GM19452 (cell line): Measurements from ENCODE around the gene ITGB2.

Experiments
- ATAC-seq: cut with Tn5 transposase; IDR thresholded peaks from one replicate; pipeline ENCODE4 v1.9.1; 2021; ENCODE audit not compliant: unreplicated experiment

The ITGB2 gene

GRCh38 chr21:44850905-44851657 is 69.6 kb downstream of the ITGB2 start:
- no peak for ATAC-seq

GRCh38 chr21:44850208-44850800 is 70.4 kb downstream of the ITGB2 start:
- no peak for ATAC-seq

DNA sequence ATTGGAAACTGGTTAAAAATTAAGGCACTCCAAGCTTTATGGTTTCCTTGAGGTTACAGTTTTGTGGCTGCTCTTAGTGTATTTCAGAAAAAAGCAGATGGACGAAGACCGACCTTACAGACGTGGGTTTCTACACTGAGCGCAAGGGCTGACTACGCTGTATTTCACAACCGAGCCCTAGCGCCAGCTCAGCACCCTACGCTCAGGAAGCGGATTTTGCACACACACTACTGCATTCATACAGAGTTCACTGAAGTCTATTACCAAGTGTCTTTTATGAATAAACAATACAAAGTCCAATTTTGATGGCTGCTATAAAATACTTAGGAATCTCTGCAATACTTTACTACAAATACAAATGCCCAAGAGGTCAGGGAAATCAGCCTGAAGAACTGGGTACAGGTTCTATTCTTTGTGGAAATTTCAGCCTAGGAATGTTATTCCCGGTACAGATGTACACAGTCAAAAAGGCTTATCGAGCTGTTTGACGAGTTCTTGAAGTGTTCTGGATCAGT is 71.0 kb downstream of the ITGB2 start:
- no peak for ATAC-seq

DNA sequence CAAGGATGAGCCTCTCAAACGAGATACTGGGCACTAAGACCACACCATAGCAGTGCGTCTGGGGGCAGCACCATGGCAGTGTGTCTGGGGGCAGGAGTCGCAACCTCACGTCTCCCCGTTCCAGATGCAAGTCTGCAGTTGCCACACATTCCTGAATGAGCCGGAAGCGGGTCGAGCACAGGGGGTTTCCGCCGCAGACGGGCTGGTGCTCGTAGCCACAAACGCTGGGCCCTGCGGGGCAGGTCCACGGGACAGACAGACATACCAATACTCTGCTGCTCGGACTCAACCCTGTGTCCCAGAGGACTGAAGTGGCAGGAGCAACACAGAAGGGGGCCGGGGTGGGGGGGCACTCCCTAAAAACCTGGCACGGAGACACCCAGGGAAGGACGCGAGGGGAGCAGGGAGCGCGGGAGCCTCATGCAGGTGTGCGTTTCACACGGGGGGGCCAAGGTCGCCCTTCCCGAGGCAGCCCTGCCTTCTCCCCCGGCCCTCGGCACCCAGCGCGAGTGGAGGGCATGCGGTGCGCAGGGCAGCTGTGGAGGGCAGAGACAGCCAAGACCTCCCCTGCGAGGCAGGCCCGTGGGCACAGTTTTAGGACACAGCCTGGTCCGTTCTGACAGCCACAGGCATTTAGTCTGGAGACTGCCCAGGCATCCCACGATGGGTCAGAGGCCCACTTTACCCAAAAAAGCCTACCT is 71.7 kb downstream of the ITGB2 start:
- no peak for ATAC-seq

GRCh38 chr21:44847261-44848056 is 73.2 kb downstream of the ITGB2 start:
- no peak for ATAC-seq

DNA sequence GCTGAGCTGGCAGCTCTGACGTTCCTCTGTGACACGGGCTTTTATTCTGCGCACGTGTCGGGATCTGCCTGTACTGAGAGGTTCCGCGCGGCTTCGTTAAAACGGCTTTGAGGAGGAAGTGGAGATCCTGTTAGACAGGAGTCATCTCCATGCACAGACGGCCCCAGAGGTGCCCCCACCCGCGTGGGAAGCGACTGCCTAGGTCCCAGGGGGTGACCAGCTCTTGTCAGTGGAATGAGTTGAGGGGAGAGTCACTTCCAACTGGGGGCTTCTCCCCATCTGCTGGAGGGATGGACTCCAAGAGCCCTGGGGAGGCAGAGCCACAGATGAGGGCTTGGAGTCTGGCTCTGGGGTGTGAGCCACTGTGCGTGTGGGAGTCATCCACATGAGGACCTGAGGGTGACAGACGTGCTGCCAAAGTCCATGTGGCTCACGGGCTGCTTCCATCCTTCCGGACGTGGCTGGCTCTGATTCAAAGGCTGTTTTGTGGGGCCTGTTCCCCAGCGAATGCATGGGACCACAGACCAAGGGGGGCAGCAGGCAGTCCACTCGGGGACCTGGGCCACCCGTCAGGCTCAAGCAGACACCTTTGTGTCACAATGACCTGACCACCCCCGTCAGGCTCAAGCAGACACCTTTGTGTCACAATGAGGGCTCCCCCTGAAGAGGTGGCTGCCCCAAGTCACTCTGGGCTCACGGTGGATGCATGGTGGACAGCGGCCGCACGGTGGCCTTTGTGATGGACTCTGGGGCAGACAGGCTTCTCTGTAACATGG is 74.0 kb downstream of the ITGB2 start:
- no peak for ATAC-seq

DNA sequence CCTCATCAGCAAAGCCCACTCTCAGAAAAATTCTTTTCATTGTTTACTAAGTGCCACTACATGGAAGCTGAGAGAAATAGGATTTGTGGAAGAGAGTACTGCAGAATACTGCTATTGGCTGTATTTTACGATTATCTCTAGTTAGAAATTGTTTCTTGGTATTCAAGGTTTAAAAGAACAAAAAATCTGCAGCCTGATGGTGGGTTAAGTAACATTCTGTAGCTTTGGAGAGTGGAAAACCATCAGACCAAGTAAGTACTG is 74.5 kb downstream of the ITGB2 start:
- no peak for ATAC-seq

DNA sequence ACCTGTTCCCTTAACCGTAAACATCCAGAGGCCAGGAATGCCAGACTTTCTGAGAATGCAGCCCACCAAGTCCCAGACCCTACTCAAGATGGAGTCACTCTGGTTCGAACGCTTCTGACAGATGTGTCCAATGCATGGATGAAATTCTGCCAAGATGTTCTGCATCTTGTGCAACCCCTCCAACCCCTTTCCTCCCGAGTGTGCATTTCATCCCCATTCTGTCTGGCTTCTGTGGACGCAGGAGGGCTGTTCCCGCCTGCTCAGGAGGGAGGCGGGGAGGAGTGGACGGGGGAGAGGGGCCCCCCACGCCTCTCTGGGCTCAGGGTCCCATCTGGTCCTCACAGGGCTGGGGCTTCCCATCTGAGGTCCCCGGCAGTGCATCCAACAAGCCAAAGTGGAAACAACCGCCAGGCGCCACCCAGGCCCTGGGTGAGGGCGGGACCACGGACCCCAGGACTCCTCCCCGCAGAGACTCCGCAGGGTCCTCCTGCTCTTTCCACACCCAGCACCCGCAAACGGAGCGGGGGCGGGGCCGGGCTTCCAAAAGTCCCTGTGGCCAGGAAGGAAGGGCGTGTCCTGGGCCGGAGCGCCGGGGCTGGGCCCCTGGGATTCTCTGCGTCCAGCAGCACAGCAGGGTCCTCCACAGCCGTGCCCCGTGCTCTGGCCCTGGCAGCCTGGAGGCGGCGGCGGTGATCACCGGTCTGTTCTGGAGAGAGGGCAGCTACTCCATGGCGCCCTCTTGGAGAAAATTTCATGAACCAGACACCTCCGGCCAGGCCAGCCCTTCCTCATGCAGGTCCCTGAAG is 75.1 kb downstream of the ITGB2 start:
- no peak for ATAC-seq

DNA sequence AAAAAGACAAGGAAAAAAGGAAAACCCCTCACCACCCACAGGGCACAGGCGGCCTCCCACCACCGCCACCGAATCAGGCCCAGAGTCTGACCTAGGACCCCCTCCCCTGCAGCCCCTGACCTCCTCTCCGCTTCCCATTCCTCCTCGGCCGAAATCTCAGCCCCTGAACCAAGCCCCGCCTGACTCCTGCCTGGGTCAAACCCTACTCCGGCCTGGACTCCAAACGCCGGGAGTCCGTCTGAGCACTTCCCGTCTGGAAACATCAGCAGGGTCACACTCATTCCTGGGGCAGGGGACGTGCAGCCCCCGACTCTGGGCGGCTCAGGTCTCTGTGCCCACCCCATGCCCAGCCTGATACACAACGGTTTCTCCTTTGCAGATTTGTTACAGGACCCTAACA is 76.4 kb downstream of the ITGB2 start:
- ATAC-seq, result no peak

DNA sequence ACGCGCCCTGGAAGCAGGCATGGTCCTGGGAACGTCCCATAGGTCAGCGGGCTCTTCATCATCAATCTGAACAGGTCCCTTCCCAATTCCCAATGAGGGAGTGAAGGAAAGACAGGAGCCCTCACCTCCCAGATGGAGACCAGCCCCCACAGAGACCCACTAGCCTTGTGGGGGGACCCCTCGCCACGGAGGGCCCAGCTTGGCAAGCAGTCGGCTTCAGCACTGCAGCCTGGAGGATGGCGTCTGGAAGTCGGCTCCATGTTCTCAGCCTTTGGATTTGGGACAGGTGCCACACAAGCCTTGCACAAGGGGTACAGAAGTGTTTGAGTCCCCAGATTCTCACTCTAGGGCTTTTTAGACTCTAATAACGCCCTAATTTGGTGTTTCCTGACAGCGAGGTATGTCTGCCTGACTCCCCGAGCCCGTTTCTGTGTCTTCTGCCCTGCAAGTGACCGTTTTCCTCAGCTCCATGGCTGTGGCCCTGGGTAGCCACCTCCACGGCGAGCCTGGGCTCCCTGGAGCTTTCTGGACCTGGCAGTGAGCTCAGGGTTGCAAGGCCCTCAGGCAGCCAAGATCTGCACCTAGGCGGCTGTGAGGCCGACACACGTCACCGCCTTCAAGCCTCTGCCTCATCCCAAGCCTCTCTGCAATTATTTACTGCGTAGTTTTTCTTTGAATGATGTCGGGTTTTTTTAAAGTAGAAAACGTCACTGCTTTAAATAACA is 77.8 kb downstream of the ITGB2 start:
- ATAC-seq, result no peak

DNA sequence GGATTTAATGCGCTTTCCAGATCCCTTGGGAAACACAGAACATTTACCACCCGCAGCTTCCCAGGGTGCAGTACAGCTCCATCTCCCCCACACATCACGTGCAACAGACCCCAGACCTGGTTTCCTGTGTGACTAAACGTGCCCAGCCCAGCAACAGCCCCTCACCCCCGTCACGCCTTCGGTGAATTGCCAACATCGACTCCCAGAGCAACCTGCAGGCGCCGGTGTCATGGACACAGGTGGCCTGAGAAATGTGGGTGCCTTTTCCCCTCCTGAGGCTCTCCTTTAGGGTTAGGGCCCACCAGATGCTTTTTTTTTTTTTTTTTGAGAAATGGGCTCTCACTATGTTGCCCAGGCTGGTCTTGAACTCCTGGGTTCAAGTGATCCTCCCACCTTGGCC is 78.6 kb downstream of the ITGB2 start:
- ATAC-seq, result no peak

GRCh38 chr21:44840771-44841170 is 79.9 kb downstream of the ITGB2 start:
- no peak for ATAC-seq

GRCh38 chr21:44838951-44839350 is 81.7 kb downstream of the ITGB2 start:
- no peak for ATAC-seq

DNA sequence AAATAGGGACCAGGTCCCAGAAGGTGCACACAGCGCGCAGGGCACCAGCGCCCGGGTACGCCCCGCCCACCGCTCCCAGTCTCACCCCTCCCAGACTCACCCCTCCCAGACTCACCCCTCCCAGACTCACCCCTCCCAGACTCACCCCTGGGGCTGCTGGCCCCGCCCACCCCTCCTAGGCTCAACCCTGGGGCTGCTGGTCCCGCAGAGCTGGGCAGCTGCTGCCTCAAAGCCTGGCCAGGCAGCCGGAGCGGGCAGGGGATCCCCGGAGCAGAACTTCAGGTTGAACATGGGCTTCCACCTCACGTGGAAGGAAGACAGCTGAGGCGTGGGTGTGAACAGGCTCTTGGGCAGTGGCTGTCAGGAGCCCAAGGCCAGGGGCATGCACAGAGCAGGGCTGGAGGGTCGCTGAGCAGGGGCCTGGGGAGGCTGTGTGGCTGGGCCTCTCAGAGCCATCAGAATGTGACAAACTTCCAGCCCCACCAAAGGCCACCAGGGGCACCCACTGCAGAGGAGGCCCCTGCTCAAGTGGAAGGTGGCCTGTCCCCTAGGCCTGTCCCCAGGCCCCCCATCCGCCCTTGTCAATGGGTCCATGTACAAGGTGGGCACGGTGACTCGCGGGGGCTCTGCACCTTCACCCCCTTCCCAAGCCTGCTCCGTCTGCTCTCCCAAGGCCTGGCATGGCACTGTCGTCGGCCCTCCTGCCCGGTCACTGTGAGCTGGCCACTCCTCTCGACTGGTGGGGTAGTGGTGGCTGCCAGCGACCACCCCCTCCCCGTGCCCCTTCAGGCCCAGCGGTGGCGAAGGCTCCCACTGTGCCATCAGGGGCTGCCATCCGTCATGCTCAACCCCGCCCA is 82.4 kb downstream of the ITGB2 start:
- ATAC-seq, result no peak

DNA sequence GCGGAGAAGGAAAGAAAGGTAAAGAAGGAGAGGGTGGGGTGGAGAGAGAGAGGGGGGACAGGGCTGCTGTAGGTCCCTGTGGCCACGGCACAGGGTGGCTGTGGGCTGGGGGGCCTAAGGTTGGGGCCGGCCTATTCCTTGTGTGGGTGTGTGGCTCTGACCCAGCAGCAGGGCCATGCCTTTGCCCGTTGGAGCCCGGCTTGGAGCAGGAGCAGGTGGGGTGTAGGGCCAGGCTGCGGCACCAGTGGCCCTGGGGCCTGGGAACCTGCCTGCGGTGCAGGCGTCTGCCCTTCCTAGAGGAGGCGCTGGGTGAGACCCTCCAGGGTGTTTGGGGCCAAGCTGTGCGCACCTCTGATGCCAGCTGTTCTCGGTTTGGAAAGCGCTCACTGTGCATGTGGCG is 83.2 kb downstream of the ITGB2 start:
- ATAC-seq, result no peak

- no peak for ATAC-seq
Measured at GRCh38 chr21:44836666-44837471, 83.8 kb downstream of the ITGB2 start.

GRCh38 chr21:44836349-44836665 is 84.4 kb downstream of the ITGB2 start:
- no peak for ATAC-seq
